A172 (cell line): ENCODE results near the gene DUSP22. TPM values are rescaled to one million over a fixed set of nuclear protein-coding genes. Genes with fewer than 3 reads are reported as not detected.
A peak's percentile ranks its signal among the peaks of the same experiment; 100 is the strongest.

ENCODE experiments used
- DNase-seq: peaks from one replicate; pipeline ENCODE4 v3.0.0-alpha.2; 2015; ENCODE audit warnings: low spot score
- total RNA-seq: library from RNA; depleted of rRNA; stranded (reverse); fragments of >200 nt; shearing (Covaris generic); gene quantifications from 2 replicates; pipeline ENCODE4 v1.2.3, GENCODE V29; 2014

DUSP22 gene
- total RNA-seq, 1 experiment from 2014 or later: 19.5 TPM

DNA sequence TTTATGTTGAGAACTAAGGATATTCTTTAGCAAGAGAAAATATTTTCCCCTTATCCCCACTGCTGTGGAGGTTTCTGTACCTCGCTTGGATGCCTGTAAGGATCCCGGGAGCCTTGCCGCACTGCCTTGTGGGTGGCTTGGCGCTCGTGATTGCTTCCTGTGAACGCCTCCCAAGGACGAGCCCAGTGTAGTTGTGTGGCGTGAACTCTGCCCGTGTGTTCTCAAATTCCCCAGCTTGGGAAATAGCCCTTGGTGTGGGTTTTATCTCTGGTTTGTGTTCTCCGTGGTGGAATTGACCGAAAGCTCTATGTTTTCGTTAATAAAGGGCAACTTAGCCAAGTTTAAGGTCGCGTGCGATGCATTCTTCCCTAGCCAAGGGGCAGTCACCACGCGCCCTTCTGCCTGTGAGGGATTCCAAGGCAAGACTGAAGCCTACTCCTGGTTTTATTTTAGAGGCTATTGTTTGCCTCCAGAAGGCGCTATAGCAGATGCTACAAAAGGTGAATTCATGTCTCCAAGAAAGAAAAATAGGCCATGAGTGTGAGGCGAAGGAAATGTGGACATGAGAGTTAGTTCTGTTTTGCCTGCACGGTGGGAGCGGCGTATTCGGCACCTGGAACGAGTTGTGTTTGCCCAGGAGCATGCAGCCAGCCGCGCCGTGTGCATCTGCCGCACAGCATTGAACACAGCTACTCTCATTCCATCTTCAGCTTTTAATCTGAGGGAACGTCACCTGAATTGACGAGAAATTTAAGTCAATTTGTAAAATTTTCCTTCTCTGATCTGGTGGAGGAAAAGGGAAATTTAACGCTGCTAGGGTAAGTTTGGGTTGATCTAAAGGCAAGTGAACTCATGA is 59.0 kb downstream of the DUSP22 start:
- DNase-seq: no peak

DNA sequence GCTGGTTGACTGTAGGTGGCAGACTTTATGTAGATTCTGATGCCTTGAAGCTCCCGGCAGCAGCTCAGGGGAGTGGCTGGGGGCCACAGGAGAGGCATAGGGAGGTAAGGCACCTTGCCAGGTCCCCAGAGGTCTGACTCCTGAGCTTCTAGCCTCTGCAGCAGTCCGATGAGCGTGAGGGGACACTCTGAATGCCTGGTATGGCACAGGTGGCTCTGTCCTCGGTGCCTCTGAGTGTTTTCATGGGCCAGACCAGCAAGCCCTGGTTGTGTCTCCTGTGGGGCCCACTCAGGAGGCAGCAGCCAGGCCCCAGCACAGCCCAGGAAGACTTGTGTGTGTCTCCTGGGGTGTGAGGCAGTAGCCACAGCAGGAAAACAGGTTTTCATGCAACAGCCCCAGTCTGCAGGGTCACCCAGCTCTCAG is 59.6 kb downstream of the DUSP22 start:
- DNase-seq: no peak

DNA sequence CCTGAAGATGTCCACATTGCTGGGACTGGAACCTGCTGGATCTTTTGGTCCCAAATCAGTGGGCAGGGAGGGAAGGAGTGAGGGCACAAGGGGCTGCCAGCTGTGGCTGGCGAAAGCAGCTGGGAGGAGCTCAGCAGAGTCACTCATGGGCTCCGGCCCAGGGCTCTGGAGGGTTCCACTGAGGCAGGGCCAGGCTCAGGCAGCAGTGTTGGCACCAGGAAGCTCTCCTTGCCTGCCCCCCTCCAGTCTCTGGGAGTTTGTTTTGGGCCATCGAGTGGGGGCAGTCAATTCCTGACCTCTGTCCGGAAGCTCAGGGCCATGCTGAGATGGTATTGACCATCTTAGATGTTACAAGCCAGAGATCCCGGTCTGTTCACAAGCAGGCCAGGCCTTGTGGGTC is 60.2 kb downstream of the DUSP22 start:
- DNase-seq: no peak

DNA sequence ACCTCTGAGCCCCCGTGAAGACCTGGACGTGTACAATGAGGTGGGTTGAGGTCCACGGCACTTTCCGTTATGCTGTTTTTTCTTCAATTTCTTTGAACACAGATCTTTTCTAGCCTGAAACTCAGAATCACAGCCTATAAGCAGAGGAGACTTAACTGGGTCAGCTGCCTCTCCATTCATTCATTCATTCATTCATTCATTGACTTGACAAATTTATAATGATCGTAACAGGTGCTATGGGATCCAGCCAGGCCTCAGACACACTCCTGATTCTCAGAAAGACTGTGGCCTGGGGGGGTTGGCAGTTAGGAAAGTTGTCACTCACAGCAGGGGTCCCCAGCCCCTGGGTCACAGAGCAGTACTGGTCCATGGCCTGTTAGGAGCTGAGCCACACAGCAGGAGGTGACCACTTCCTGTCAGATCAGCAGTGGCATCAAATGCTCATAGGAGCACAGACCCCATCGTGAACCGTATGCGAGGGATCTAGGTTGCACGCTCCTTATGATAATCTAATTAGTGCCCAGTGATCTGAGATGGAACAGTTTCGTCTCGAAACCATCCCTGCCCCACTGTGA is 60.7 kb downstream of the DUSP22 start:
- DNase-seq: peak; percentile 23

DNA sequence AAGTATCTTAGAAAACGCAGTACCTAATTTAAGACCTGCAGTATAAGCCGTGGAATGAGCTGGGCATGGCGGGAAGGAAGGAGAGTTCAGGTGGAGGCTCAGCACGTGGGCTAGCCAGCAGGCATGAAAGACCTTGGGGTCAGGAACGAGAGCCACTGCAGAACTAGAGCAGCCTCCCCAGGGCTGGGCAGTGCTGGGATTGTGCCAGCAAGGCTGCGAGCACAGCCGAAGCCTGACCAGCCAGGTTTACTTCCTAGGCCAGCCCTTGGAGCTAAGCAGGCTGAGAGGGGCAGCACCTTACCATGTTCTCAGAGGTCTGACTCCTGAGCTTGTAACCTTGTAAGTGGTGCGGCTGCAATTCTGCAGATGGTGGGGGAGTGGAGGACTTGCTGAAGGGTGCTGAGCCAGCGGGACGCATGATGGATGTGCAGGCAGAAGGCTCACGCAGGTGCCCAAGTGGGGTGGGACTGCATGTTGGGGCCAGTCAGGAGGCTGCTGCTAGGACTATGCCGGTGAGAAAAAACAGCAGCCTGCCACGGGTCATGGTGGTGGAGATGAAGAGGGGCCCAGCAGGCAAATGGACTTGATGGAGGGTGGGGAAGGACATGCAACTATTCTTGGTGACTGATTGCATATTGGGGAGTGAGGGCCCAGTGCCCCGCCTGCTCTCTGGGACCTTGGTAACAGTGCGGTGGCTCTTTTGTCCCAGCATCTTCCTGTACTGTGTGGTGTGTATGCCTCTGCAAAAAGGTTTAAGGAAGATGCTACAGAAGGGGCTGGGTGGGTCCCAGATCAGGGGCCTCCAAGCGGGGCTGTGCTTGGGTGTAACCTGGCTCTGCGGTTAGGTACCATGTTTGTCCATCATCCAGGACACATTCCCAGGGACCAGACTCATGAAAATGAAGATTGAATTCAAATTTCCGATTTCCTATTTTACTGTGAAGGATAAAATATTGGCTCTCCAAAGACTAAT is 61.6 kb downstream of the DUSP22 start:
- no peak for DNase-seq

DNA sequence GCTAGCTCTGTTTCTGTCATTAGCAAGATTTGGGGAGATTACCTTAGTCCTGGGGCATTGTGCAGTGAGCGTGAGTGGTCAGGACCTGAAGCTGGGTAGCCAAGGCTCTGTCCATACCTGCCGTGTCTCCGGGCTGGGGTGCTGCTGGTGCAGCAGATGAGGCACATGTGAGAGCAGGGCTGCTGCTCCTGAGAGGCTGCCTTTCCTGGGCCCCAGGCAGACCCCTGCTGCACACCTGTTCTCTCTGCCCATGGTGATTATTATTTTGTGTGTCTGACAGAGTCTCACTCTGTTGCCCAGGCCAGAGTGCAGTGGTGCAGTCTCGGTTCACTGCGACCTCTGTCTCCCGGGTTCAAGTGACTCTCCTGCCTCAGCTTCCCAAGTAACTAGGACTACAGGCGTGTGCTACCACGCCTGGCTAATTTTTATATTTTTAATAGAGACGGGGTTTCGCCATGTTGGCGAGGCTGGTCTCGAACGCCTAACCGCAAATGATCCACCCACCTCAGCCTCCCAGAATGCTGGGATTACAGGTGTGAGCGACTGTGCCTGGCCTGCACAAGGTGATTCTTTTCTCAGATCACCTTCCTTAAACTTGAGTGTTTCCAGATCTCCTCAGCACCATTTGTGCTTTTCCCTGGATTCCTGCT is 62.5 kb downstream of the DUSP22 start:
- no peak for DNase-seq

DNA sequence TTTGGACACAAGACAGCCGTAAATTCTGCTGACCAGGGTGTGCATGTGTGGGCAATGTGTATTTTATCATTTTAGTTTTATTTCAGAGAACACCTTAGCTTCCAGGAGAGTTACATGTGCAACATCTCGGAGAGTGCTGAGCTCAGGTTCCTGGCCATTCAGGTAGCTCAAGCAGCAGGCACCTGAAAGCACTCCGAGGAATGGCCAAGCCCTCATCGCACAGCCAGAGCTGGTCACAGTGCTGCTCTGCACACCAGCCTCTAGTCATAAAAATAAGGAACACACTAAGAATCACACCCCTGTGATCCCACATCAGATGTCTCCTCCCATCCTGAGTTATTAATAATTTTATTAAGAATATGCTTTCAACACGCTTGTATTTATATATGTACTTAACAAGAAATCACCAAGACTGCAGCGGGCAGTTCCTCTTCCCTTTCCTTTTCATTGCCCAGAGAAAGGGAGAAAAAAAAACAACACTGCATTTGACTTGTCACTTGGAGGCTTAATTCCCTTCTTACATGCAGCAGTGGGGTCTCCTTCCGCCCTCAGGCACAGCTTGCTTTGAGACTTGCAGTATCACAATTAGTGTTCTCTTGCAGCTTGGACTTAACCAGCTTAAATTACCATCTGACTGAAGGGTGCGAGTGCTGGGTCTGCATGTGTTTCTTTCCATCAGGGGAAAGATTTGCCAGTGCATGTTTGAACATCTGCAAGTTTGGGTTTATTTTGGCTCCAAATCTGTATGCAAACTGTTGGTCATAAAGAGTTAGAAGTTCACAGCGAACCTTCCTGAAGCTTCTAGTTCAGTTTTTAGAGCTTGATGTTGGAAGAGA is 63.3 kb downstream of the DUSP22 start:
- no peak for DNase-seq

DNA sequence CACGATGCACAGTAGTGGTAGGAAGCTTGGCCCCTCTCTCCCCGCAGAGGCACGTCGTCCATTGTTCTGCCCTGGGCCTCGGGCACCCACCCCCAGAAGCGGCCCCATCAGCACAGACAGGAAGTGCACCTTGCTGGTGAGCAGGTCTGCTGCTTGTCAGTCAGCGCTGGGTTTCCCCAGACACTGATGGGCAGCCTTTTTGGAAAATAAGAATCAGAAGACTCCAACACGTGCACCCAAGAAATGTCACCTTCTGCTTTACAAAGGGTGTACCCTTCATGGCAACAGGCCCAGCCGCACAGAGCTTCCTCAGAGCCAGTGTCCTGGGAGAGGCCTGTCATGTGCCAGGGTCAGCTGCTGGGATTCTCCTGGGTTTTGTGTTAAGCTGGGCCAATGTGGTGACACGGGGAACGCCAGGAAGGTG is 64.6 kb downstream of the DUSP22 start:
- no peak for DNase-seq

DNA sequence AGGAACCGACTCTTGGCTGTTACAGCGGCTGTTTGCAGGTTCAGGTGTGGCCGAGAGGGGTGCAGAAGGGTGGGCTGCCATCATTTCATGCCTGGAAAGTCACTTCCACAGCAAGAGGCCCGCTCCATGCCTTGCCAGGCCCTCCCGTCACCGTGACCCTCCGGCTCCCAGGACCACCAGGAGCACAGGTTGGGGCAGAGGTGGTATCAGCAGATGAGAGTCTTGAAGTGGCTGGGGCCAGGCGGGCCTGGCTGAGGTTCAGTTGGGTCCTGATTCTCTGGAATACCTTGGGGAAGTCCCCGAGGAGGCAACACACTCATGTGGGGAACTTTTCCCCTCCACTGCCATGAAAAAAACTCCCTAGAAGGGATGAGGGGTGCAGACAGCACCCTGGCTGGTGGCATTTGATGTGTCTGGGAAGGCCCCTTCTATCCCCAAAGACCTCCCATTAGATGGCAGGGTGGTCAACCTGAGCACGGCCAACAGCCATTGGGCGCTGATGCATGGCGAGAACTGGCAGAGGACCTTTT is 65.0 kb downstream of the DUSP22 start:
- no peak for DNase-seq

DNA sequence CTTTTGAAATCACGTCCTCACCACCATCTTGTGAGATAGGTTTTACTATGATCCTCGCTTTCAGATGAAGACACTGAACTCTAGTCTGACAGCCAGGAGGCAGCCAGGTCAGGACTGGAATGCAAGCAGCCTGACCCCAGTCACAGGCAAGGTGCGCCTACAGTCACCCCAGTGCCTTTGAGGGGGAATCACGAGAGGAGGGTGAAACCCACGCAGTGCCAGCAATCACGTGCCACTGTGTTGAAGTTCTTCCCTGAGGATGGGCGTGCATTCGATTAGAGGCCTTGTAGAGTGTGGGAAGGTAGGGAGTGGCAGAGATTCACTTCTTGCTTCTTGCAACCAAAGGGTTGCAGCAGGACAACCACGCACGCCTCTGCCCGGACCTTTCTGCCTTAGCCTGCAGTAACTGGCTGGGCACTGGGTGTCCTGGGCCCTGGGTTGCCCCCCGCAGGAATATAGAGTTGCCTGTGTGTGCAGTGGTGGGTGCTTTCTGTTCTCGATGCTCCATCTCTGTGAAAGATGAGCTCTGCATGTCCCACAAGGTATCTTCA is 65.6 kb downstream of the DUSP22 start:
- DNase-seq: no peak

DNA sequence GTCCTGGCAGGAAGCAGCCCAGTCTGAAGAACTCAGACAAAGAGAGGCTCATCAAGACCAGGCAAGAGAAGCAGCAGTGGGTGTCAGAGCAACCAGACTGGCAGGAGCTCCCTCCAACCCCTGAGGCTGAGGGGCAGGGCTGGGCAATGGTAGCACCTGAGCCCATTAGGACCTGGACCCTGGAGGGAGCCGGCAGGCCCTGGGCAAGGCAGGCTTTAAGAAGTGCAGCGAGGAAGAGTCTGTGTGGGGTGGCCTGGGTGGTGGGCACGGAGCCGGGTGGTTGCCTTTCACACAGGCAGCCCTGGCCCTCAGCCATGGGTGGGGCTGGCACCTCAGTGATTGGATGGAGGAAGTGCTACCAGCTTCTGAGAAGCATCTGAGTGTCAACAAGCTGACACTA is 66.1 kb downstream of the DUSP22 start:
- DNase-seq: no peak

DNA sequence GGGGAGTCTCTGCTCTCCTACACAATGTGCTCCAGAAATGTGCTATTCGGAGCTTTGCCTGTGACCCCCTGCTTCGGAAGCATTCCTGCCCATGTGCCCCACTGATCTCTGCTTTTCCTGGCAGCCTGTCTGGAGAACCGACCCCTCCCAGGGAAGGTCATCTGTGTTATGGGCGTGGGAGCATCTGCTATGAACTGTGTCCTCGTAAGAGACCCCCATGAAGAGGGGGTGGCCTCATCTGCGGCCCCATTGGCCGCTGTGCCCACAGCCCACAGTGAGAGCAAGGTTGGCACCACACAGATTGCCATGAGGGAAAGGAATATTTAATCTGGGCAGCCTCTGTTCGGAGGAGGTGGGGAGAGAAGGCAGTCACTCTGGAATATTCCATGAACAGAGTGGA is 66.6 kb downstream of the DUSP22 start:
- DNase-seq: no peak

DNA sequence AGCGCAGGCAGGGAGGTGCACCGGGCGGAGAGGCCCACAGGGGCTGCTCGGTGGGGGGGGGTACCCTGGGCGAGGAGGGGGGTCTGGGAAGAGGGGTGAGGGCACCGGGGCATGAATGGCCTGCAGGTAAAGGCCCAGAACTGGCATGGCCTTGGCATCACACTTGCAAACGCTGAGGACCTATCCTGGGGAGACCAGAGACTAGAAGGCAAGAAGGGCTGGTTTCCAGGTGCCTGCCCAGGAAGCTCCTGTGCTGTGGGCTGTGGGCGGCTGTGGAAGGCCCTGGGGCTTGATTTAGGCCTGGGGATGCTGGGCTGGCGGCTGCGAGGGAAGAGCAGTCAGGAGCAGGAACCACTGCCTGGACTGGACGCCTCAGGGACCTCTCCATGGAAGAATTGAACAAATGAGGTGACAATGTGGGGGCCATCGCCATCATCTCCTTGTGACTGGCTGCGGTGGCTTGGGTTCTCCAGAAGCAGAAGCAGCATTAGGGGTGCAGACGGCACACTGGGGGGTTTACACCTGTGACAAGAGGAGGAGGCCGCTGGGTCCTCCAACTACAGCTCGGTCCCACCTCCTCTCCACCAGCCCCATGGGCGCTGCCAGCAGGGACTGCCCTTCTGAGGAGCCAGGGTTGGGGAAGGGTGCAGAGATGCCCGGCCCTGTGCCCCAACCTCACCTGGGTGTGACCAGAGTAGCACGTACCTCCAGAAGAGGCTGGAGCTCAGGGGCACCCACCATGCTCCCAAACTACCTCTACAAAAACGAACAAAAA is 67.2 kb downstream of the DUSP22 start:
- no peak for DNase-seq

DNA sequence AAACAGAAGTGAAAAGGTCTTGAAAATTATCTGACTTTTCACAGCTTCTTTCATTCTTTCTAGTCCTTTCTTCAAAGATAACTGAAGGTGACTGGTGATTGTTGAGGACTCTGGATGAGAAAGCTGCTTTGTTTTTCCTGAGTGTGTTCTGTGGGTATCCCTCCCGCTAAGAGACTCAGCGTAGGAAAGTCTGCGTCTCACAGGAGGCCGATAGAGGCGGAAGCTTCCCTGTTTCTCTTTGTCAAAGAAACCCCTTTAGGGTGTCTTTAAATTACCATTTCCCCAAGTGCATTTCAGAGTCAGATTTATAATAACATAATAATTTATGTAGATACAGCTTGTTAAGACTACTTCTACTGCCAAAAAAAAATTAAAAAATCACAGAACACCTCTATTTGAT is 68.1 kb downstream of the DUSP22 start:
- DNase-seq: no peak

DNA sequence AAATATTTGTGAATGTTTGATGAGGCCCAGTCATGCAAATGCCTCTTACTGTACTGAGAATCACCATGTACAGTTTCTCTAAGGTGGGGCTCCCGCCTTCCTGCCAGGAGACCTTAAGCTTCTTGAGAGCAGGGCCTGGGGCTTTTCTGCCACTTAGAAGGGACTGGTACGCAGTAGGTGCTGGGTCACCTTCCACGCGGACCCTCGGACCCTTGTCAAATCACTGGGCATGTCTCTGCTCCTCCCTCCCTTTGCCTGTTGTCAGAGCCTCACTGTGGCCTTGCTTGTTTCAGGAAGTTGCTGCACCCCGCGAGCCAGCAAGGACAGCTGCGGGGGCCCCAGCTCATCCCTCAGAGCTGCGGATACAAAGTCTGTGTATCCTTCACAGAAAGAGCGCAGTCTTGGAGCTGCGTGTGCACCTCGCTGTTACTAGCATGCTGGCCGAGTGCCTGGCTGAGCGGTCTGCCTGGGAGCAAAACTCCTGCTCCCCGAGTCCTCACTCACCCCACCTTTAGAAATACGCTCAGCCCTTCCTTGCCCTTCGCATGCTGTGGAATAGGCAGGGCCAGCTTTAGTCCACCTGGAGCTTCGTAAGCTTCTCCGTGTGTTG is 68.6 kb downstream of the DUSP22 start:
- DNase-seq: no peak

DNA sequence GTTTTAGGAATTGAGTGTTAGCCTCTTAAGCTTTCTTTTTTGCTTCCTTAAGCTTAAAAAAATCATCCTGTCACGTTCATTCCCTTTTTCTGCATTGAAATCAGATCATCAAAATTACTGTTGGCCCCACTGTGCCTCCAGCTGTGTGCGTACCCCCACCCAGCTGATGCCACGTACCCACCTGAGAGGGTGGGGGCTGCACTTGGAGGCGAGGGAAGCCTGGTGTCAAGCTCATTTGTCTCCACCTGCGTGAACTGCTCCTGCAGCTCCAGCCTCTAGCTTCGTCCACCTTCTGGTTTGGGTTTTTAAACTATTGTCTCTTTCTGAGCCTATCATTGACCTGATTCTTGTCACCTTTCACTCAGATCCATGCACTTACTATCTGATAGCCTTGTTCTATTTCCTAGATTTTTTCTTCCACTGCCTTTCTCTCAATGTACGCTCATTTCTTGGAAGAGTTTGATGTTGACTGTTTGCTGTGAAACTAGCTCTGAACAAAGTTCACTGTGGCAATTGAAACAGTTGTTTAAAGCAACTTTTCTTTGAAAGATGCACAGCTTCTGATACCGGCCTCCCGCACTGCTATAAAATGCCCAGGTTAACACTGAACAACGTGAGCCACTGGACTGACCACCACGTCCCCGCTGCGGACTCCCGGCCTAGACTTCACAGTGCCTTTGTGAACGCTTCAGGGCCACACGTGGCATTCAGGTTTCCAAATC is 69.3 kb downstream of the DUSP22 start:
- no peak for DNase-seq

DNA sequence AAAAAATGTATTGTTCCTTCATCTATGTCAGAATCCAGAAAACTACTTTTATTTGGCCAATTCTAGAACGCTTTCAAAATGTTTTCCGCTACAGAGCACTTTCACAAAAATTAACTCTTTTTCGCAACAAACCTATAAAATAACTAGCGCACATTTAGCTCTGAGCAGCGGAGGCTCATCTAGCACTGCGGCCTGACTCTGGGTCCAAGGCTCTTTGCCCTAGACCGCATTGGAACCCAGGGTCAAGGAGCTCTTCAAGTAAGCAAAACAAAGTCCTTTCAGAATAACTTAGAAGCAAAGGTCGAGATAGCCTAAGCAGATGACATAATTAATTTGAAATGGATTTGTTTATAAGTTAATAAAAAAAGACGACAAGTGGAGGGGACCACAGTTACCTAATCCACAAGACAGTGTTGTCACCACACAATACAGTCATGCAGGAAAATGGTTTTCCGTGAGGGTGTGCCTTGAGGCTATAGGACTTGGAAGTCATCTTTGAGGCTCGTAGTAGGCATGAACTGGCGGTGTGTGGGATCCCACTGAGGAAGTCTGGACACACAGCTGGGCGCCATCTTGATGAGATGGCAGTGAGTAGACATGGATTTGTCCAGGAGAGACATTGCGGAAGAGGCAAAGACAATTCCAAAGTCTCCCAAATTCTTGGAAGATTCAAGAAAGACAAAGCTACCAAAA is 70.1 kb downstream of the DUSP22 start:
- DNase-seq: no peak

DNA sequence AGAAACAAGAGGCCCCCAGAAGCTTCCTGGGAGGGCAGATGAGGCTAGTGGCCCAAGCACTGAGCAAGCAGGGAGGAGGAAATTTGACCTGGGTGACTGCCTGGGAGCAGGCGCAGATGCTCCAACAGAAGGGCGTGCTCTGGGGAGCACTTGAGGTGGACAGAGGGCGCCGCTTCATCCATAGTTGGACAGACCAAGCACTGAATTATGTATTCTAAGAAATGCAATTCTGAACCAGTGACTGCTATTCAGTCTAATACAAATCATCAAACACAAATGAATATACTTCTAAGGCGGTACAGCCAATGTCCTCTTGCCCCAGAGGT is 70.6 kb downstream of the DUSP22 start:
- no peak for DNase-seq
